ENCODE measurements around the gene KIF5C.

Gene KIF5C

DNA sequence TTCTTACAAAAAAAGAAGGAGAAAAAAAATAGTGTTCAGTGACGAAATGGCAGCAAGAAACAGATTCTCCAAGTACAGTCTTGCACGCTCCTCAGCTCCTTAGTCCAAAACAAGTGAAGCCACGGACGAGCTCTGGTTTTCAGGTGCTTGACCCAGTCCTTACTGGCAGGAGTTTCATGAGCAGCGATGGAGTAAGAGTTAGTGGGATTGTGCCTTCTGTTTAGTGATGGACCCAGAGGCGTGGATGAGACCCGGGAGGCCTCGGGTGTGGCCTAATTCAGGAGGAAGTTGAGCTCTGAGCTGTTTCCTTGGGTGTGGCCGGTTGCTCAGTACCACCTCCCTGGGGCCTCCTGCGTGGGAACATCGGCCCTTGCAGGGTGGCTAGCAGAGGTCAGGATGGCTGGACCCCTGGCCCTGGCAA is 52.0 kb downstream of the KIF5C start:
- no peak for FAIRE-seq

DNA sequence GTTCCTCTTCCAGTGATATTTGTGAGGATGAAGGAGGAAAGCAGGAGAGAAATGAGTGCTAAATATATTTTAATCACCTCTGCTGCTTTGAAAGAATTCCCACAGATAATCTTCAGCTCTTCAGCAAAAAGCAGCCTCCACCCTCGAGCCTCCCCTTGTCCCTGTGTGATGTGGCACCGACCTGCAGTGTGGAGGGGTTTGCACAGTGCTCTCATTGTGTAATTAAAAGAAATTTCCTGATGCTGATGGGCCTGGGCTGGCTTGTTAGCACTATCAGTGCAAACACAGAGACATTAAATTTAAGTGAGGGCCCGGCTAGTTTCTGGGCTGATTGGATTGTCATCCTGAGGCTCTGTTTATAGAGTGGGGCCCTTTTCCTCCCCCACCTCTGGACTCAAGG is 53.4 kb downstream of the KIF5C start:
- FAIRE-seq, result no peak

DNA sequence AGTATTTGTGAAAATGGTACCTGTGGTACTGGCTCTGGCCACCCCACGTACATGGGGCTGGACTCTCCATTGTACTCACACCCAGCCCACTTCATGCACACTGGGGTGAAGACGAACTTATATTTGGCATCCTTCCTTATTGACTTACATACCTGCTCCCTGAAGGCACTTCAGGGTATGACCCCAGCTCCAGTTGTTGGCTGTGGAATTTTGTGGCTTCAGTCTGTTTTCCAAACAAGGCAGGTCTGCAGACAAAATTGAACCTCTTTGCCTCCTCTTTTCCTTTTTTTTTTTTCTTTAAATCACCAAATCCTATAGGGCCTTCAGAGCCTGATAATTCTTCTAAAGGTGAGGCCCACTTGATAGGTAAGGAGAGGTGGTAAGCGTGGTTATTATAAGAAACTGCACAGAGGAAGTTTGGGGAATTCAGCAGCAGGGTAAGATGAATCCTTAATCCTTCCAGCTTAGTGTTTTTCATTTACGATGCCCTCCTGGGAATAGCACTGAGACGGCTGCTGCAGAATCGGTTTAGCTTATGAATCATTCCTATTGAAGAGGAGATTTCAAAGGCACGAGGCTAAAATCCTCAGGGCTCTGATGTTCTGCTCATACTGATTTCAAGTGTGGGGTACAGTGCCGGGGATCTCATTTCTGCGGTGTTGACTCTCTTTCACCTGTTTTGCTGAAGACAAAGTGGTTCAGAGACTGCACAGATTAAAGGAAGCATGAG is 55.2 kb downstream of the KIF5C start:
- FAIRE-seq, result no peak

DNA sequence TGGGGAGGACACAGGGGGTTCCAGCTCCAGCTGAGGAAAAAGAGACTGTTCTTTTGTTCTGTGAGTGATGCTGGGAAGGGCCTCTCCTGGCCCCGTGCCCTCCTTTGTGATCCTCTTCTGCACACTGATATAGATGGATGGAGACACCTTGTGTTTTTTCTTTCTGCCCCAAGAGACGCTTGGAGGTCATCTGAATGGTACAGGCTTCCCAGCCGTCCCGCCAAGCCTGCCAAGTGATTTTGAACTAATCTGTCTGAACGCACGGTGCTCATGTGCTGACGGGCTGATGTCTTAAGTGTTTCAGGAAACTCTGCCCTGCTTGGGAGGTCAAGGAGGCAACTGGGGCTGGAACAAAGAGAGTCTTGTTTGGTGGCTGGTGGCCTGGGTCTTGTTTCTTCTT is 57.5 kb downstream of the KIF5C start:
- FAIRE-seq, result no peak

DNA sequence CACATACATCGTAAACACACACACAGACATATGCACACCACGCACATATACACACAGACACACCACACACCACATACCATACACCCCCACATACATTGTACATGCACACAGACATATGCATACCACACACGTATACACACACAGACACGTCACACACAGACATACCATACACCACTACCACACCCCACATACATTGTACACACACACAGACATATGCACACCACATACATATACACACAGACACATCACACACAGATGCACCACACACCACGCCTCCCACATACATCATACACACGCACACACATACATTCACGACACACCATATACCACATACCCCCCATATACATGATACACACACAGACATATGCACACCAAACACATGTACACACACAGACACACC is 58.4 kb downstream of the KIF5C start:
- no peak for FAIRE-seq

DNA sequence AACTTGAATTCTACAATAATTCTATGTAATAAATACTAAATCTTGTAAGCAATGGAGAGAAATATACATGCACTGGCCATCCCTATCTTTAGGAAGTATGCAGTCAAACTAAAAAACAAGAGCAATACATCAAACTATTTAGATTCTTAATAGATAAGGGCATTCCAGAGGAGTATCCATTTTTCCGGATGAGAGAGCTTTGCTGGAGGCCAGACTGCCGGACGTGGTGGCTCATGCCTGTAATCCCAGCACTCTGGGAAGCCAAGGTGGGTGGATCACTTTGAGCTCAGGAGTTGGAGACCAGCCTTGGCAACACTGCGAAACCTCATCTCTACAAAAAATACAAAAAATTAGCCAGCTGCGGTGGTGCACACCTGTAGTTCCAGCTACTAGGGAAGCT is 60.8 kb downstream of the KIF5C start:
- no peak for FAIRE-seq

DNA sequence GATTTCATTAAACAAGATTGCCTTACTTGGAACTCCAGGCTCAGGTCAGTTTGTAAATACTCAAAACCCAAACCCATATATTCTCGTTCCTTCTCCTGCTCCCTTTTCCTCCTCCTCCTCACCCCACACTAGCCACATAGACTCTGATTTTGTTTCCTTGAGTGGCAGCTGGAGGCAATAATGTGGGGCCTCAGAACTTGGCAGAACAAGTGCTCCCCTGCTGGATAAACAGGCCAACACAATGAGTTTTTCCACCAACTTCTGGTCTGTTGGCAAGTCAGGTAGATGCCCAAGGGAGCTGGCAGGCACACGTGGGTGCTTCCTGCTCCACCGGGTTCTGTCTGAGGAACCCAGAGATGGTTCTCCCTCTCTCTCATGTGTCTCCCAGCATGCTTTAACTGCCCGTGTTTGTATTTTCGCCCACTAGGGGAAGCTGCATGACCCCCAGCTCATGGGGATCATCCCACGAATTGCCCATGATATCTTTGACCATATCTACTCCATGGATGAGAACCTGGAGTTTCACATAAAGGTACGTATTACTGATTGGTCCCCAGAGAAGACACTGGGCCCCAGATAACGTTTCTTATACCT is 61.9 kb downstream of the KIF5C start:
- FAIRE-seq, result no peak

DNA sequence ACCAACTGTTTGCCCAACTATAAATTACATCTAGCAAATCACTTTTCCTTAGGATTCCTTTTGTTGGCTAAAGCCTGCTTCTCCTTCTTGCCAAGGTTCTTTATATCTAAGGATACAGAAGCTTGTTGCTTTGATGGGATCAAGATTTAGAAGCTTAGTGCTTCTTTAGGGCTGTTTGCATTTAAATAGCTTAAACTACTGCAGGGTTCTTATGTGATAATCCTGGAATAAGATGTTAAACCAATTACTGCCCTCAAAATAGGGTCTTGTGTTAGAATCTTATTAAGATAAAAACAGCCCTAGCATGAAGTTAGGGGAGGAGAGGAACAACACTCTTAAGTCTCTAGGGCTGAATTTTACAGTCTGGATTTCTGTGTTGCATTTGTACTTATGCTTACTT is 64.2 kb downstream of the KIF5C start:
- FAIRE-seq, result no peak

DNA sequence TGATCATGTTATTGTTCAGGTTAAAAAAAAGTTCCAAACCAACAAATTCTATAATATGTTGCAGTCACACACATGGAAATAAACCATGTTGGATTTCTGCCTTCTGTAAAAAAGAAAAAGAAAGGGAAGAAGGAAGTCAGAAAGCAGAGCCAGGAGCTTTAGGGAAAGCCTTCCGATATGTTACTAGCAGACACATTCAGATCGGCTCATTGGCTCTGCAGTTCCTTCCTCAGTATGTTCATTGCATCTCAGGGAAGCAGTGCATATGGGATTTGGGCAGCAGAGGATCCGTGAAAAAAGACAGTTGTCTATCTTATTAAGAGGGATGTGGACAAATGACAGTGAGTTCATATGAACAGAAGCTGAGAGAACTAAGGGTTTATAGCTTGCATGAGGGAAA is 68.1 kb downstream of the KIF5C start:
- FAIRE-seq, result no peak

DNA sequence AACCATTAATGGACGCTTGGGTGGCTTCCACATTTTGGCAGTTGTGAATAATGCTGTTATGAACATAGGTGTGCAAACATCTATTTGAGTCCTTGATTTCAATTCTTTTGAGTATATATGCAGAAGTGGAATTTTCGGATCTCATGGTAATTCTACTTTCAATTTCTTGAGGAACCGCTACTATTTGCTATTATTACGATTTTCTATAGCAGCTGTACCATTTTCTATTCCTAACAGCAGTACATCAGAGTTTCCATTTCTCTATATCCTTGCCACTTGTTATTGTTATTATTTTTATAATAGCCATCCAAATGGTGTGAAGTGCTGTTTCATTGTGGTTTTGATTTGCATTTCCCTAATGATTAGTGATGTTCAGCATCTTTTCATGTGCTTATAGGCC is 69.5 kb downstream of the KIF5C start:
- no peak for FAIRE-seq

DNA sequence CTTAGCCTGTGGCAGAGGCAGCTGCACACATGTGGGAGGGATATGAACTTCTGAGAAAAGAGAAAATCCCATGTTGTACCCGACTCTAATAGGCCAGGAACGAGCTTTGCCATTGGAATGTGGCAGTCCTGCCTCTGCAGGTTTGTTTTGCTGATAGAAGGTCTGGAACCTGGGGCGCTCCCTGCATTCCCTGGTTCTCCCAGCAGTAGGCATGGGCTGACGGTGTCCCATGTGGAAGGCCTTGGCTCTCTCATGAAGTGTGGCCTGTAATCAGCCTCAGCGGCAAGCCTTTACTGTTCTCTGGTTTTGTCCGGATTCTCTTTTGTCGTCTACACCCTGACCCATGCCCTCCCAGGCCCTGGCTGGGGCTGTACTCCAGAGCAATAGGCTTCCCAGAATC is 72.3 kb downstream of the KIF5C start:
- FAIRE-seq, result no peak

DNA sequence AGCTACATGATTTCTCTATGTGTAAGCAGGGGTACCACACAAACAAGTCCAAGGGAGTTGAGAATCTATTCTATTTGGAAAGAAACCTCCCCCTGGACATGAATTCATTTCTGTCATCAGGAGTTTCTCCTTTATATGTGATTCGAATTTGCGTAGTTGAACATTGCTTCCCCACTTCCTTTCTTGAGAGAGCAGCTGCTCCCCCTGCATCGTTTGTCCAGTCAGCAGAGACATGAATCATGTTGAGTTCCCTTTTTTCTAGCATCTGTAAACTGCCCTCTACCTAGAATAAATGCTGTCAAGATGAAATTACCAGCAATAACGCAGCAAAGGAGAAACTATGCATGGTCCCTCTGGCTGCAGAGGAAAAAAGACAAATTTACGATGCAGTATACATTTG is 73.8 kb downstream of the KIF5C start:
- no peak for FAIRE-seq

DNA sequence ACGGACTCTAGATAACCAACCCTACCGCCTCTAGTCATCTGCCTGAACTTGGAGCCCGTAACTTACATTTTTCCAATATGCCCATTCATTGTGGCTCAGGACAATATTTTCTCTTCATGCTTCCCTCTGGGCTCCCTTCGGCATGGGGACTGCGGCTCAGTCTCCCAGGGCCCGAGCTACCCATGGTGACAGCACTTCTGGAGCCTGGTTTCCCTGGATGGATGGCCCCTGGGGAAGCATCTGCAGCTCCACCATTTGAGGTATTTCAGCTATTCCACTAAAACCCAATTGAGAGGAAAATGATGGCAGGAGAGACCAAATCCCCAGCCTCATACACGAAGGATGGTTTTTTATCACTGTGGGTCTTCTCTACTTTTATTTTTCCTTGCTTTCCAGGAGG is 74.3 kb downstream of the KIF5C start:
- FAIRE-seq, result no peak

DNA sequence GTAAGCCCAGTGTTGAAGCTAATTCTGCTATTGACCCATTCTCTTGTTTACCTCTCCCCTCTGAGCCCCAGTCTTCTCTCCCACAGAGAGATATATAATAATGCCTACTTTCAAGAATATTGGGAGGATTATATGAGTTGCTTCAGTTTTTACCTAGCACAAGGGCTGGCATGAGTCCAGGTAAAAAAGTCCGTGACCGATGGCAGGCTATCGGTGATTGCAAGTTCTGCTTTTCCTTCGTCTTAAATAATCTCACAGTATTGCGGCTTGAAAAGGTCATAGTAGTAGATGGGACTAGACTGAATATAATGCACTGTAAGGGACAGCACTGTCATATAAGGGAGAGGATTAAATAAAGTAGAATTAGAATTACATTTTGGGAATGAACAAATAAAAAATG is 77.6 kb downstream of the KIF5C start:
- no peak for FAIRE-seq

DNA sequence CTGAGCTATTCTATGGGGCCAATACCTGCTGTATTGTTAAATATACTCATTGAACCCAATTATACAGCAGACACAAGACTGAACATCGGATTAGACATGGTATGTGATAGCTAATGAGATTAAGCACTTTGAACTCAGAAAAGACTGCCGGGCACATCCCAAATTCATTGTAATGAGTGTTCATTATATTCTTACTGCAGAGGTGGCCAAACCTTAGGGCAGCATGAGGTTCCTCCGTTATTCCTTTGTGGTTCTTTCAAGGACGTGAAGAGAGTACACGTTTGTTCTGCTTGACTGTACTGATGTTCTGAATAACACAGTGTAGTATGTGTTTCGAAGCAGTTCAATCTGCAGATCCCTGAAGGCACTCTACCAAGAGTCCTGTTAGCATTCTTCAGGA is 78.4 kb downstream of the KIF5C start:
- FAIRE-seq, result no peak

DNA sequence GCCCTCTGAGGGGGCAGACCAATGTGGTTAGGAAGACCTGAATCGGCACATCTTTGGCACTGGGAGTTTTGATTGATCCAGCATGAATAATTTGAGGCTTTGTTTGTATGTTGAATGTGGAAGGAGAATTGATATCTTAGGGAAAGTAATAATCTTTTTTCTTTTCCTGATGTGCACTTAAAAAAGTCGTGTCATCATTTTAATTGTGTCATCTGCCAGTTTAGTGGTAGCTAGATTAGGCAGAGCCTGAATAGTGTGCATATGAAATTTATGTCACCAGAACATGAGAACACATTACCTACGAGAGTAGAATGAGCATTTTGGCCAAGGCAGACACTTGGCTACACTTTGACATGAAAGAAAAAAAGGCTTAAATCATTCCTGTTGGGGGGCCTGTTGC is 79.5 kb downstream of the KIF5C start:
- FAIRE-seq, result no peak

DNA sequence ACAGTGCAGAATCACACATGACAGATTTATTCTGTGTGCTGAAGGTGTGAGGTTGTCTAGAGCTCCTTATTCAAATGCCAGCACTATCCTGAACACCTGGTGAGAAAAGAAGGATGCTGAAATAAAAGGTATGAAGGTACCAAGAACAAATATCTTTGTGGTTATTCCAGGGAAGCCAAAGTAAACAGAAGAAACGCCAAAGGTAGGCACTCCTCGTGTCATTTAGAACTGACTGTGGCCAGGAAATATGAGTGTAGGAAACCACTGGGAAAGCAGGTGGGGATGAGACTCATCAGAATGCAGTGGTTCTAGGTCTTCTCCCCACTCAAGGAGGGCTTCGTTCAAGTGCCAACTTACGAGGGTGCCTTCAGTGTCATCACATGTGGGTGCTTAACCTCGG is 80.8 kb downstream of the KIF5C start:
- FAIRE-seq, result no peak

DNA sequence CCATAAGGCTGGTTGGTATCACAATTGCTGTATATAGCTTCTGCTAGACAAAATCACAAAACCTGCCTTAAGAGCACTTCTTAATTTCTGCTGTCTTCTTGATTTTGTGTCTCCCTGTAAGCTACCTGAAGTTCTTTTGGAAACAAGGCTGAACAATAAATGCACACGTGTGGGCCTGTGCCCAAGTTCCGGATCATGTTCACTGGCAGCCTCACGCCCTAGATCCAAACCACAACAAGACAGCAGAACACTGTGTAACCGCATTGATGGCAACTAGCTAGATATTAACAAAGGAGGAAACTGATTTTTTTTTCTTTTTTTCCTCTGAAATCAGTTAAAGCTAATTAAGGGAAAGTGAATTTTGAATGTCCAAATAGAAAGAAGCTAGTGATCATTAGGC is 82.0 kb downstream of the KIF5C start:
- FAIRE-seq, result no peak

DNA sequence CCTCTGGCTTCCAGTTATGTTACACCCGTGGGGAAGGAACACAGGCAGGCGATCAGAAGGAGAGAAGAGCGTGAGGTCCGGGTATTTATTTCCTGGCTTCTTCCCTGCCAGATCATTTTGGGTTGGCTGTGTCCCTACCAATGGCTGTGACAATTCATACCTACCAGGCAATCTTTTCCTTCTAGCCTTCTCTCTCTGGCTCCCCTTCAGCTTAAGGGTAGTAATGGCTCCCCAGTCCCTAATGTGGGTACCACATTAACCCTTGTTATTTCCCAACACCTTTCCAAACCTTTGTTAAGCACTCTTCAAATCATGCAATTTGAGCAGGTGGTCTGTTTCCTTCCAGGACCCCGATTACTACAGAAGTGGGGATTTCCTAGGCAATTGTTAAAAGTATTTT is 84.7 kb downstream of the KIF5C start:
- FAIRE-seq, result no peak

DNA sequence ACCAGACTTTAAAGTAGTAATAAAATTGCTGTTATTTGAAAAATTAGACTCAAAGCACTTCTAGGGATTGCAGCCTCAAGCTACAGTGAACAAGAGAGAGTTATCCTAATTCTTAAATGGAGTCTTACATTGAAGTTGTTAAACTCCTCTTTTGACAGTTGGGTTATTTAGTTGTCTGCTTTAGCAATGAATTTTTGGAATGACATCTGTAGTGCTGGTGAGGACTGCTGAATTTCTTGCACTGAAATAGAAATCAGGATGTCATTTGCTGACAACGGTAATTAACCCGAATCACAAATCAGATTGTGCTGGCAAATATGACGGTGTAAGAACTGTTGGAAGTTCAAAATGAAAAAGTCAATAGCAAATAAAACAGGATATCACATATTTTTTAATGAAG is 85.5 kb downstream of the KIF5C start:
- no peak for FAIRE-seq

DNA sequence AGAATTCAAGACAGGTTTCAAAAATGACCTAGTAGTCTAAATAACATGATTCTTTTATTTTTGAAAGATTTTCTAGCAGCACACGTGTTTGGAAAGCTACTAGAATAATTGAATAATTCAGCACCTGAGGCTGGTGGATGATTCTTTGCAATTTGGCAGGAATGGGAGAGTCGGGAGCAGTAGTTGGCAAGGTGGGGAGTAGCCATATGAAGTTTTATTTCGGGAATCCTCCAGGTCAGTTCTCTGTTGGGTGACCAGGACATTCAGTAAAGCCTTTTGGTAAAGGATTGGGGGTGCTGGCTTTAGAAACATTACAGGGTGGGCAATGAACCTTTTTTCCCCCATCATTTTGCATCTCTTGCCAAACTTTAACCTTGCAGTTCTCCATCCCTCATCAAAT is 88.4 kb downstream of the KIF5C start:
- no peak for FAIRE-seq

DNA sequence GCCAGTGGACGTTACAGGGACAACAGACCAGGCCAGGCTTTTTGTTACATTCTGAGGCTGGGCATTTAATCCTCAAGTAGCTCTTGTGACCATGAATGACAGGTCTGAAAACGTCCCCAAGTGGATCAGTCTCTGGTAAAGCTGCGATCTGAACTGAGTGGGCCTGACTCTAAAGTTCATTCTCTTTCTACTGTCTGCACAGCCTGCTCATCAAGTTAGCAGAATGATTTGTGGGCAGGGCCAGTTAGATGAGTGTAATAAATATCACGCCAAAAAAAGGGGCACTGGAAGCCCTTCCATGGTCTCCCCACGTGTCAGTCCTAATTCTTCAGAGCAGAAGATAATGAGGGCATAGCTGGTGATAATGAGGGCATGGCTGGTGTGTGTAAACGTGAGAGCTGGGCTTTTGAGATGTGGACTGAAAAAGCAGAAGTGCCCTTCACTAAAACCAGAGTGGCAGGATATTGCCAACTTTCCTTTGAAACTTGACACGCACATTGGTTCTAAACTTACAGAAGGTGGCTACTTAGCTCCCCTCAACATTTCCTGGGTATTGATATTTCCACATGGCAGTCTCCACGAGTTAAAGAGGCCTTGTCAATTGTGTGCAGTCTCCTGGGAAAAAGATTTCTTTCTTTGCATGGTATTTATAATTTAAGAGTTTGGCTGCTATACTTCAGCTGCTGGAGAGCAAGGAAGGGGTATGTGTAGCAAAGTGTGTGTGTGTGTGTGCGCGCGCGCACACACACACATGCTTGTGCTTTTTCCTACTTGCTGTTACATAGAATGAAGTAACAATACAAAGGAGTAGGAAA is 90.8 kb downstream of the KIF5C start:
- no peak for FAIRE-seq

DNA sequence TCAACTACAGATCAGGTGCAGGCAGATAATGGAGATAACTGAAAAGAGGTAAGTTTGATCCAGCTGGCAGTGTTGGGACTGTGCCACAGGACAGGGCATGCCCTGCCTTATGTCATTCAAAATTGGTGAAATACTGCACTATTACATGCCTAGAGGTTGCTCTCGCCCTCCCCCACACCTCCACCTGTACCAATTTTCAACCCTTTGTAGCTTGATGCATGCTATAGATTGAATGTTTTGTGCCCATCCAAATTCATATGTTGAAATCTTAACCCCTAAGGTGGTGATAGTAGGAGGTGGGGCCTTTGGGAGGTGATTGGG is 91.4 kb downstream of the KIF5C start:
- no peak for FAIRE-seq

DNA sequence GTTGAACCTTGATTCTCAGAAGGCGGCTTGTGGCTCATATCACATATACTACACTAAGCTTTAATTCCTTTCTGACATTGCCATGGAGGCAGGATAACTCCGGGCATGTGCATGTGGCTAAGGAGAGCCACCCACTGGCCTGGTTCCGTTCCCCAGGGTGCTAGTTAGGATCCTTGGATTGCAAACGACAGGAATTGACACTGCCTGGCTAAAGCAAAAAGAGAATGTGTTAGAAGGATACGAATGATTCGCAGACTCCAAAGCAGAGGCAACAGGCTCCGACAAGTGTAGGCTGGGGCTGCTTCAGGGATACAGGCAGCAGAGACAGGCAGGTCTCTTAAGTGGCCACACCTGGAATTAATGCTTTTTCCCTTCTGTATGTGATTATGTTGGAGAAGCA is 92.0 kb downstream of the KIF5C start:
- FAIRE-seq, result no peak

DNA sequence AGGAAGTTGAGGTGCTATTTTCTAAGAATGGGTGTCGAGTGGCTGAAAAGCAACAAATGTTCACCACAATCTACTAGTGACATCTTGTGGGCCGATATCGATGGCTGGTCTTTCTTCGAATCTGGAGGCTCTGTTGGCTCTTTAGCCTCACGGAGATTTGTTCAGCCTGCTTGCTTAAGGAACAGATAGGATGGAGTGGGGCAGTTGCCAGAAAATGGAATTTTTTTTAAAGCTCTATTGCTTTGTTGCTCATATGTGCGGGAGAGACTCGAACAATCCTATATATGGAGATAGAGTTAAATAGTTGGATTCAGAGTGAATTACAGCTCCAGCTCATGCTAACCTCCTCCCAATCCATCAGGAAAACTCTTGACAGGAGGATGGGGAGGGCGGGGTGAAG is 92.6 kb downstream of the KIF5C start:
- FAIRE-seq, result no peak
